Skeletal muscle satellite cell (primary cell): Measurements from ENCODE around the gene ABCG2. TPM values are rescaled to one million over a fixed set of nuclear protein-coding genes. Genes with fewer than 3 reads are reported as not detected.

Source experiments
- H3K27me3 ChIP-seq: 2 replicates; pipeline ENCODE4 v1.7.0; 2013; ENCODE audit warnings: low read length; ENCODE audit not compliant: control insufficient read depth, insufficient read depth
- H3K36me3 ChIP-seq: 2 replicates; pipeline ENCODE4 v1.7.0; 2013; ENCODE audit warnings: mild to moderate bottlenecking, control low read depth, low read length; ENCODE audit not compliant: insufficient read depth
- H3K4me1 ChIP-seq: 2 replicates; pipeline ENCODE4 v1.7.0; 2013; ENCODE audit warnings: low read length; ENCODE audit not compliant: control insufficient read depth, insufficient read depth
- H3K4me2 ChIP-seq: 2 replicates; pipeline ENCODE4 v1.7.0; 2013; ENCODE audit warnings: mild to moderate bottlenecking, low read length
- H3K4me3 ChIP-seq: 2 replicates; pipeline ENCODE4 v1.7.0; 2013; ENCODE audit warnings: low read length
- H3K9ac ChIP-seq: 2 replicates; pipeline ENCODE4 v1.7.0; 2013; ENCODE audit warnings: mild to moderate bottlenecking, low read depth, low read length, moderate library complexity
- H3K9me3 ChIP-seq: replicated peaks from 2 replicates; pipeline ENCODE4 v1.7.0; 2013; ENCODE audit warnings: mild to moderate bottlenecking, control low read depth, low read length
- total RNA-seq: library from RNA; depleted of rRNA; stranded (reverse); fragments of >200 nt; gene quantifications from 2 replicates; pipeline ENCODE4 v1.2.3, GENCODE V29; 2012; rRNA removed

ABCG2 gene
- 0.44 and 0.51 TPM in 2 replicates for total RNA-seq

- peaks cover 4% of the 10 kb centered on the region for H3K27me3 ChIP-seq
- H3K4me2 ChIP-seq, result peak within 1 kb of the TSS; percentile 94
- peak within 1 kb of the TSS; percentile 53 for H3K9ac ChIP-seq
- peaks cover 7% of the 10 kb centered on the region for H3K4me1 ChIP-seq
- H3K9me3 ChIP-seq, result no peaks in the 10 kb centered on the region
- H3K4me3 ChIP-seq, result peak within 1 kb of the TSS; percentile 73
- no peaks in the 10 kb centered on the region for H3K36me3 ChIP-seq
These were observed at the start of gene ABCG2 for GRCh38 chr4:88158489-88159228. ABCG2 (minus strand) TSS chr4:88158639; CDS start chr4:88139995, 18,644 bp downstream.

- H3K9me3 ChIP-seq, result no peaks in the 10 kb centered on the region
- no peaks in the 10 kb centered on the region for H3K36me3 ChIP-seq
- no peaks in the 10 kb centered on the region for H3K27me3 ChIP-seq
- no peak overlapping the region for H3K9ac ChIP-seq
- no peaks in the 10 kb centered on the region for H3K4me1 ChIP-seq
- no peak overlapping the region for H3K4me3 ChIP-seq
- H3K4me2 ChIP-seq, result no peak overlapping the region
These were observed 49.7 kb upstream of the ABCG2 start for GRCh38 chr4:88208156-88208555.

- Histone ChIP-seq H3K27me3 (no peaks in the 10 kb centered on the region), H3K9ac (no peak overlapping the region), H3K4me1 (no peaks in the 10 kb centered on the region), H3K36me3 (no peaks in the 10 kb centered on the region), H3K4me2 (no peak overlapping the region), H3K9me3 (no peaks in the 10 kb centered on the region), H3K4me3 (no peak overlapping the region)
These were observed 48.7 kb upstream of the ABCG2 start for GRCh38 chr4:88207171-88207570.

GRCh38 chr4:88204882-88205281 is 46.4 kb upstream of the ABCG2 start:
- no peaks in the 10 kb centered on the region for H3K36me3 ChIP-seq
- no peak overlapping the region for H3K4me2 ChIP-seq
- H3K9me3 ChIP-seq, result no peaks in the 10 kb centered on the region
- H3K4me1 ChIP-seq, result no peaks in the 10 kb centered on the region
- no peaks in the 10 kb centered on the region for H3K27me3 ChIP-seq
- no peak overlapping the region for H3K4me3 ChIP-seq
- no peak overlapping the region for H3K9ac ChIP-seq

GRCh38 chr4:88202443-88202842 is 44.0 kb upstream of the ABCG2 start:
- Histone ChIP-seq H3K27me3 (no peaks in the 10 kb centered on the region), H3K4me1 (no peaks in the 10 kb centered on the region), H3K4me3 (no peak overlapping the region), H3K4me2 (no peak overlapping the region), H3K36me3 (no peaks in the 10 kb centered on the region), H3K9me3 (no peaks in the 10 kb centered on the region), H3K9ac (no peak overlapping the region)

- Histone ChIP-seq H3K9me3 (no peaks in the 10 kb centered on the region), H3K4me3 (no peak overlapping the region), H3K9ac (no peak overlapping the region), H3K4me1 (no peaks in the 10 kb centered on the region), H3K4me2 (no peak overlapping the region), H3K27me3 (no peaks in the 10 kb centered on the region), H3K36me3 (no peaks in the 10 kb centered on the region)
These were observed 41.7 kb upstream of the ABCG2 start for GRCh38 chr4:88200186-88200585.

- Histone ChIP-seq H3K4me1 (no peaks in the 10 kb centered on the region), H3K4me2 (no peak overlapping the region), H3K9me3 (no peaks in the 10 kb centered on the region), H3K9ac (no peak overlapping the region), H3K36me3 (no peaks in the 10 kb centered on the region), H3K27me3 (no peaks in the 10 kb centered on the region), H3K4me3 (no peak overlapping the region)
These were observed 38.2 kb upstream of the ABCG2 start for GRCh38 chr4:88196523-88197185.

- Histone ChIP-seq H3K36me3 (no peaks in the 10 kb centered on the region), H3K4me1 (no peaks in the 10 kb centered on the region), H3K4me2 (no peak overlapping the region), H3K9me3 (no peaks in the 10 kb centered on the region), H3K27me3 (no peaks in the 10 kb centered on the region), H3K9ac (no peak overlapping the region), H3K4me3 (no peak overlapping the region)
These were observed 37.5 kb upstream of the ABCG2 start for GRCh38 chr4:88196013-88196365.

GRCh38 chr4:88195328-88196012 is 37.0 kb upstream of the ABCG2 start:
- no peaks in the 10 kb centered on the region for H3K36me3 ChIP-seq
- no peaks in the 10 kb centered on the region for H3K9me3 ChIP-seq
- H3K4me1 ChIP-seq, result no peaks in the 10 kb centered on the region

GRCh38 chr4:88191404-88191803 is 33.0 kb upstream of the ABCG2 start:
- Histone ChIP-seq H3K9me3 (no peaks in the 10 kb centered on the region), H3K9ac (no peak overlapping the region), H3K36me3 (no peaks in the 10 kb centered on the region), H3K4me2 (no peak overlapping the region), H3K27me3 (no peaks in the 10 kb centered on the region), H3K4me3 (no peak overlapping the region), H3K4me1 (no peaks in the 10 kb centered on the region)

More at GRCh38 chr4:88195328-88196012, 37.0 kb upstream of the ABCG2 start:
- H3K9ac ChIP-seq, result no peak overlapping the region
- H3K4me3 ChIP-seq, result no peak overlapping the region
- H3K27me3 ChIP-seq, result no peaks in the 10 kb centered on the region
- no peak overlapping the region for H3K4me2 ChIP-seq

GRCh38 chr4:88189881-88190585 is 31.6 kb upstream of the ABCG2 start:
- no peak overlapping the region for H3K4me3 ChIP-seq
- no peak overlapping the region for H3K4me2 ChIP-seq
- no peak overlapping the region for H3K9ac ChIP-seq
- H3K9me3 ChIP-seq, result no peaks in the 10 kb centered on the region
- no peaks in the 10 kb centered on the region for H3K36me3 ChIP-seq
- H3K4me1 ChIP-seq, result no peaks in the 10 kb centered on the region
- no peaks in the 10 kb centered on the region for H3K27me3 ChIP-seq
